HCT116 (cell line): ENCODE results near the gene ACYP2. TPM values are rescaled to one million over a fixed set of nuclear protein-coding genes. Genes with fewer than 3 reads are reported as not detected.

ENCODE experiments used
- ATAC-seq: fragments of 200-7000 bp; cut with Tn5 transposase; 2 replicates; pipeline ENCODE4 v1.9.1; 2020; ENCODE audit warnings: mild to moderate bottlenecking, moderate library complexity
- BruUV-seq: library from RNA; stranded (reverse); fragments of 400-500 nt; replicated peaks from 2 replicates; lab custom pipeline; 2021; lab: Mats Ljungman, UMichigan
- CTCF ChIA-PET: fragments of 300-600 bp; sonication (Branson Sonifier 250); formaldehyde crosslinking; loops from one replicate; lab custom pipeline; 2021; ENCODE audit warnings: antibody characterized with exemption; lab: Charles Lee
- POLR2A ChIA-PET: fragments of 300-600, 350-600 bp; sonication (Branson Sonifier 250); formaldehyde crosslinking; loops from one replicate; lab custom pipeline; 2021; ENCODE audit warnings: antibody characterized with exemption; lab: Charles Lee
- RAD21 ChIA-PET, 2 experiments: fragments of 300-600 bp; sonication (Branson Sonifier 250); formaldehyde crosslinking; loops; one replicate each; lab custom pipeline; 2023; ENCODE audit warnings: low total read pairs in 2 of 2; ENCODE audit not compliant: uncharacterized antibody in 2 of 2, unreplicated experiment in 2 of 2, low non-redundant PET in 1 of 2; lab: Charles Lee
- DNase-seq: peaks from one replicate; pipeline ENCODE4 v3.0.0-alpha.2; 2010; ENCODE audit warnings: low read depth, low spot score
- H2AFZ ChIP-seq: fragments of 200-600 bp; shearing (Covaris generic), sonication (generic); 2 replicates; pipeline ENCODE4 v1.6.1; 2017; ENCODE audit warnings: low read depth, mixed run types, mixed read lengths, antibody characterized with exemption, low read length; ENCODE audit not compliant: poor library complexity, severe bottlenecking
- H3K27ac ChIP-seq: 2 replicates; pipeline ENCODE4 v1.5.1; 2012; ENCODE audit warnings: low read depth, low read length
- H3K27me3 ChIP-seq: fragments of 200-600 bp; sonication (generic); 2 replicates; pipeline ENCODE4 v1.6.1; 2016; ENCODE audit warnings: mixed run types, low read length, mixed read lengths; ENCODE audit not compliant: insufficient read depth
- H3K36me3 ChIP-seq, 2 experiments: fragments of 200-500 bp in 1 of 2; fragments of 200-600 bp in 1 of 2; sonication (Bioruptor generic) in 1 of 2; sonication (generic) in 1 of 2; 2 replicates each; pipeline versions ENCODE4 v1.5.1 to v1.6.1; 2014 to 2016; ENCODE audit warnings: low read length in 2 of 2, inconsistent platforms in 1 of 2, mixed read lengths in 1 of 2, mixed run types in 1 of 2; ENCODE audit not compliant: insufficient read depth in 2 of 2, control insufficient read depth in 1 of 2
- H3K4me1 ChIP-seq, 2 experiments: fragments of 200-600 bp in 1 of 2; sonication (generic) in 1 of 2; 2 replicates each; pipeline versions ENCODE4 v1.5.1 to v1.6.1; 2012 to 2017; ENCODE audit warnings: low read length in 2 of 2, inconsistent platforms in 1 of 2, mild to moderate bottlenecking in 1 of 2, mixed read lengths in 1 of 2, mixed run types in 1 of 2, moderate library complexity in 1 of 2; ENCODE audit not compliant: insufficient read depth in 2 of 2, control insufficient read depth in 1 of 2
- H3K4me2 ChIP-seq: fragments of 200-600 bp; sonication (generic); 2 replicates; pipeline ENCODE4 v1.6.1; 2017; ENCODE audit warnings: mixed run types, low read length, mixed read lengths
- H3K4me3 ChIP-seq, 2 experiments: fragments of 200-600 bp in 1 of 2; sonication (generic) in 1 of 2; replicated peaks in 1 of 2; 2 replicates each; pipeline ENCODE4 v1.5.1; 2011 to 2016; ENCODE audit warnings: low read length in 2 of 2, control low read depth in 1 of 2, low read depth in 1 of 2, mild to moderate bottlenecking in 1 of 2, mixed read lengths in 1 of 2, mixed run types in 1 of 2
- H3K79me2 ChIP-seq: fragments of 200-600 bp; sonication (generic); 2 replicates; pipeline ENCODE4 v1.6.1; 2017; ENCODE audit warnings: mild to moderate bottlenecking, mixed run types, low read length, moderate library complexity, mixed read lengths; ENCODE audit not compliant: insufficient read depth
- H3K9ac ChIP-seq: fragments of 200-600 bp; sonication (generic); 2 replicates; pipeline ENCODE4 v1.6.1; 2016; ENCODE audit warnings: low read length, mixed read lengths
- H3K9me2 ChIP-seq: fragments of 200-600 bp; sonication (generic), shearing (Covaris generic); 2 replicates; pipeline ENCODE4 v1.6.1; 2017; ENCODE audit warnings: mixed run types, mild to moderate bottlenecking, moderate library complexity; ENCODE audit not compliant: insufficient read depth
- H3K9me3 ChIP-seq, 2 experiments: fragments of 200-500 bp in 1 of 2; fragments of 200-600 bp in 1 of 2; sonication (Bioruptor generic) in 1 of 2; sonication (generic) in 1 of 2; 2 replicates each; pipeline ENCODE4 v1.6.1; 2014 to 2017; ENCODE audit warnings: low read length in 2 of 2, mixed read lengths in 2 of 2, inconsistent platforms in 1 of 2, low read depth in 1 of 2, mild to moderate bottlenecking in 1 of 2, mixed run types in 1 of 2, moderate library complexity in 1 of 2; ENCODE audit not compliant: control insufficient read depth in 1 of 2, insufficient read depth in 1 of 2
- H4K20me1 ChIP-seq: fragments of 200-600 bp; sonication (generic), shearing (Covaris generic); 2 replicates; pipeline ENCODE4 v1.6.1; 2017; ENCODE audit warnings: mixed run types, mild to moderate bottlenecking, moderate library complexity; ENCODE audit not compliant: insufficient read depth
- CEBPB ChIP-seq: IDR thresholded peaks from 2 replicates; pipeline ENCODE4 v1.6.1; 2012; ENCODE audit warnings: low read depth
- EGR1 ChIP-seq: IDR thresholded peaks from 2 replicates; pipeline ENCODE4 v1.6.1; 2012; ENCODE audit warnings: low read depth
- POLR2A ChIP-seq: IDR thresholded peaks from 2 replicates; pipeline ENCODE4 v1.7.0; 2011; ENCODE audit warnings: borderline replicate concordance; ENCODE audit not compliant: insufficient read depth, insufficient read length; ENCODE audit errors: extremely low read depth
- ZNF274 ChIP-seq: fragments of 200-500 bp; sonication (Bioruptor generic); IDR thresholded peaks from 2 replicates; pipeline ENCODE4 v1.6.1; 2014; ENCODE audit warnings: mild to moderate bottlenecking, low read depth, low read length, inconsistent platforms
- intact Hi-C: fragments of 100-400 bp; cut with micrococcal nuclease; formaldehyde crosslinking; loops from 2 replicates; pipeline ENCODE4 v1.10.0; 2022
- total RNA-seq: library from RNA; stranded (reverse); gene quantifications from one replicate; pipeline ENCODE4 v1.2.1, GENCODE V29; 2021; ENCODE audit not compliant: unreplicated experiment

The ACYP2 gene
- total RNA-seq, 1 experiment from 2014 or later, result 9.4 TPM

DNA sequence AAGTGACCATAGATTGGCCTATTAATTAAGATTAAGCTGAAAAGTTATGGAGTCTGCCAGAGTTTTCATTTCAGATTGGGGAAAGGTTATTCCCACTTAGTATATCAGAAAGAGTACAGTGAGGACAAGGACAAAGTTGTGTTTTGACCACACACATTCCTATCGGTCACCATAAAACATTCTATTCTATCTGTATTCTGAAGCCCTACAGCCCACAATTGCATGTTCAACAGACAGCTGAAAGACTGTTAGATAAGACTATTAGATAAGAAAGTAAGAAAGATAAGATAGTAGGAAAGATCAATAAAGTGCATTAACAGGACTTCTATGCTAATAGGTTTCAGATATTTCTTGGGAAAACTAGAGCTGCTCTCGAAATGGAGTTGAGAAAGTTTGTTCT, 26.7 kb upstream of the ACYP2 start:
- DNase-seq (no peak), ATAC-seq (no peak)
- peaks cover 2 to 7% of the 10 kb centered on the region in 2 experiments; a peak in 3 of 4 replicates for H3K4me1 ChIP-seq
- ChIA-PET POLR2A (no interaction called here), RAD21 (no interaction called here), CTCF (no interaction called here)
- TF ChIP-seq EGR1 (no peak), POLR2A (no peak)
- H3K4me2 ChIP-seq, result no peak overlapping the region
- H3K27me3 ChIP-seq, result no peaks in the 10 kb centered on the region
- H3K9me3 ChIP-seq, result no peaks in the 10 kb centered on the region
- no peak overlapping the region for H2AFZ ChIP-seq
- BruUV-seq, result no TSS peak
- no peaks in the 10 kb centered on the region for H3K36me3 ChIP-seq
- H3K9ac ChIP-seq, result no peak overlapping the region
- no peaks in the 10 kb centered on the region for H4K20me1 ChIP-seq
- H3K9me2 ChIP-seq, result no peaks in the 10 kb centered on the region
- H3K4me3 ChIP-seq, result no peak overlapping the region
- H3K27ac ChIP-seq, result no peak overlapping the region
- intact Hi-C loops, result no loop called here
- H3K79me2 ChIP-seq, result no peaks in the 10 kb centered on the region

DNA sequence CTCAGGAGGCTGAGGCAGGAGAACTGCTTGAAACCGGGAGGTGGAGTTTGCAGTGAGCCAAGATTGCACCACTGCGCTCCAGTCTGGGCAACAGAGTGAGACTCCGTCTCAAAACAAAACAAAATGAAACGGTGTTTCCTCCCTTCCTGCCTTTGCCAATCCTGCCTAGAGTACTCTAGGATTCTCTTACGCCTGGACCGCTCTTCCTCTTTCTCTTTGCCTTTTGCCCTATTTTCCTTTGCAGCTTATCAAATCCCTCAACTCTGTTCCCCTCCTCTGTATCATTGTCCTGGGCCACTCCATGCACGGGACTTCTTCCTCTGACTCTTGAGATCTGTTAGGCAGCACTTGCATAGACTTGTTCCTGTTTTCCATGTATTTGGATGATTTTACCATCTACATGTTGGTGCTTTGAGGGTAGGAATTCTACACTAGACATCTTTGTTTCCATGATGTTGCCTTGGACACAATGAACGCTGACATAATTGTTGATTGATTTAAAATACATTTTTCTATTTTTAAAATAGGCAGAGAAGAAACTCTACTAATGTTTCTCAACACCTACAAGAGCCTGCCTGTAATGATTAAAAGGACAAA, 24.8 kb upstream of the ACYP2 start:
- DNase-seq, result no peak
- BruUV-seq, result no TSS peak
- H3K4me2 ChIP-seq, result no peak overlapping the region
- intact Hi-C loops, result no loop called here
- no peaks in the 10 kb centered on the region for H3K4me1 ChIP-seq
- no peak overlapping the region for H3K27ac ChIP-seq
- no peak overlapping the region for H3K4me3 ChIP-seq
- no peaks in the 10 kb centered on the region for H3K79me2 ChIP-seq
- POLR2A ChIA-PET, result no interaction called here
- no peaks in the 10 kb centered on the region for H3K27me3 ChIP-seq
- no peak for TF ChIP-seq ZNF274
- TF ChIP-seq CEBPB, result no peak
- no peaks in the 10 kb centered on the region for H3K36me3 ChIP-seq
- ATAC-seq, result no peak
- H2AFZ ChIP-seq, result no peak overlapping the region
- CTCF ChIA-PET, result no interaction called here
- RAD21 ChIA-PET, result no interaction called here
- no peaks in the 10 kb centered on the region for H3K9me2 ChIP-seq
- no peaks in the 10 kb centered on the region for H4K20me1 ChIP-seq
- H3K9me3 ChIP-seq, result no peaks in the 10 kb centered on the region
- H3K9ac ChIP-seq, result no peak overlapping the region
